ENCODE data around the gene TMEFF2.

Gene TMEFF2

DNA sequence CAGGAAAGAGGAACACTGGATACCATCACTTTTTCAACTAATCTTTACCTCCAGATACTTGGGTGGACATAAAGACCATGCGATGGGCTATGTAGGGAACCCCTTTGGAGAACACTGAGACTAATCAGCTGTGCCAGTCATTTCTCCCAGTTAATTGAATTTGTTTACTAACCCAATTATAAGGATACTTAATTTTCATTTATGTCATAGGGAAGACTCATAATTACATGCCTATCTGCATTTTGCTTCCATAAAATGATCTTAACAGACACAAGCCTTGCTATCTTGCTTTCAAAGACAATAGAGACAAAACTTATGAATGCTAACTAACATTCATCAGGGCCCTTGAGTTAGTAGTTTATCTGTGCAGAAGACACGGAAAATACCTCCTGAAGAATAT is 279.0 kb downstream of the TMEFF2 start:
- Mint-ChIP-seq H3K4me1 (peaks cover 18% of the 10 kb centered on the region), H3K27me3 (ENCODE audit: low read depth) (no peaks in the 10 kb centered on the region), H3K27ac (no peak overlapping the region), H3K36me3 (ENCODE audit: low read depth) (no peaks in the 10 kb centered on the region), H3K9me3 (no peaks in the 10 kb centered on the region), H3K4me3 (no peak overlapping the region)
- TF ChIP-seq, protein P1, sequence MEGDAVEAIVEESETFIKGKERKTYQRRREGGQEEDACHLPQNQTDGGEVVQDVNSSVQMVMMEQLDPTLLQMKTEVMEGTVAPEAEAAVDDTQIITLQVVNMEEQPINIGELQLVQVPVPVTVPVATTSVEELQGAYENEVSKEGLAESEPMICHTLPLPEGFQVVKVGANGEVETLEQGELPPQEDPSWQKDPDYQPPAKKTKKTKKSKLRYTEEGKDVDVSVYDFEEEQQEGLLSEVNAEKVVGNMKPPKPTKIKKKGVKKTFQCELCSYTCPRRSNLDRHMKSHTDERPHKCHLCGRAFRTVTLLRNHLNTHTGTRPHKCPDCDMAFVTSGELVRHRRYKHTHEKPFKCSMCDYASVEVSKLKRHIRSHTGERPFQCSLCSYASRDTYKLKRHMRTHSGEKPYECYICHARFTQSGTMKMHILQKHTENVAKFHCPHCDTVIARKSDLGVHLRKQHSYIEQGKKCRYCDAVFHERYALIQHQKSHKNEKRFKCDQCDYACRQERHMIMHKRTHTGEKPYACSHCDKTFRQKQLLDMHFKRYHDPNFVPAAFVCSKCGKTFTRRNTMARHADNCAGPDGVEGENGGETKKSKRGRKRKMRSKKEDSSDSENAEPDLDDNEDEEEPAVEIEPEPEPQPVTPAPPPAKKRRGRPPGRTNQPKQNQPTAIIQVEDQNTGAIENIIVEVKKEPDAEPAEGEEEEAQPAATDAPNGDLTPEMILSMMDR (IDR thresholded peaks at IDR 0.05; ENCODE audit: unreplicated experiment in 3 of 3), result no peak

DNA sequence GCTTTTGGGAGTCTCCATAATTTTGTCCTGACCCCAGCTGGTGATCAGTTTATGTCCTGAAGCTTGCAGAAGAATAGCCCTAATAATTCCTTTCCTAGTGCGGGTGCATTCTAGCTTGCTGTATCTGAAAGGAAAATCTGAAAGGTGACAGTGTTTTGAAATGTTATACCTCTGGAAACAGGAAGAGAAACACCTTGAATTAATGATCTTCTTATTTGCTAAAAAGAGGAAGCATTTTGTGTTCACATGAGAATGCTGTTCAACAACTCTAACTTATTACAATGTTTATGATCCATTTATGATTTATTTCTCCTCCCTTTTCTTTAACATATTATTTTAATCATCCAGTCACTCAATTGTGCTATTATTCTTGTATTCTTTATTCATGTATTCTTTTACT is 280.9 kb downstream of the TMEFF2 start:
- no peaks in the 10 kb centered on the region for H3K36me3 Mint-ChIP-seq (ENCODE audit: low read depth)
- TF ChIP-seq, protein P1 (IDR thresholded peaks at IDR 0.05; ENCODE audit: unreplicated experiment in 3 of 3), result no peak
- no peak overlapping the region for H3K27ac Mint-ChIP-seq
- H3K4me3 Mint-ChIP-seq, result no peak overlapping the region
- no peaks in the 10 kb centered on the region for H3K27me3 Mint-ChIP-seq (ENCODE audit: low read depth)
- peaks cover 18% of the 10 kb centered on the region for H3K4me1 Mint-ChIP-seq
- H3K9me3 Mint-ChIP-seq, result no peaks in the 10 kb centered on the region

DNA sequence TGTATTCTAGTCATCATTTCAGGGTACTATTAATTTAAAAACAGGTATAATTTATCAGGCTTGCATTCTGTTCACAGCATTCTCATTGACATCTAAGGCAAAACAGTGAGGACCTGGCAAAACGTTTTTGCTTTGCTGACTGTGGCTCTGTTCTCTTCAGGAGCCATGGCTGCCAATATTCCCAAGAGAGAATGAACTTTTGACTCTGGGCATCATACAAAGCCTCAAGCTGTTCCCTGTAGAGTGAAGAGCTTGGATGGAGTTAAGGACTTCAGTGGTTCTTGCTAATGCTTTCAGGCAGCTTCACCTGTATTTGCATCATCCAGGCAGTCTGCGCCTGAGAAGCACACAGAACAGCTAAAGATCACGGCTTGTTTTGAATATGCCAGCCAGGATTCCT is 282.0 kb downstream of the TMEFF2 start:
- Mint-ChIP-seq H3K36me3 (ENCODE audit: low read depth) (no peaks in the 10 kb centered on the region), H3K4me1 (peaks cover 11% of the 10 kb centered on the region), H3K9me3 (no peaks in the 10 kb centered on the region), H3K27me3 (ENCODE audit: low read depth) (no peaks in the 10 kb centered on the region), H3K4me3 (no peak overlapping the region), H3K27ac (no peak overlapping the region)
- TF ChIP-seq, protein P1 (IDR thresholded peaks at IDR 0.05; ENCODE audit: unreplicated experiment in 3 of 3), result no peak

DNA sequence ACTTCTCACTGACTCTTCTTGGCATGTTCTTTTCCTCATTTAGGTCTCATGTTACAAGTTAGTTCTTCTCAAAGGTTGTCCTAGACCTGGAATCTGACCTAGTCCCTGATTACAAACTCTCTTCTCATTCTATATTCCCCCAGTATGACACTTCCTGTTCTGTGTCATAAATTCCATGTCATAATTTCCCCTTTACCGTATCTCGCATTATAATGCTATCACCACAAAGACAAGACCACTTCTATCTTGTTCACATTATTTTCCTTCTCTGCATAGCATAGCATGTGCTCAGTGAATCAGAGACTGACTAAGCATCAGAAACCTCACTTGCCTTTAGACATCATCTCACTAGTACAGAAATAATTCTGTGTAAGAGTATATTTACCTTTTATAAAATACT is 284.2 kb downstream of the TMEFF2 start:
- Mint-ChIP-seq H3K9me3 (no peaks in the 10 kb centered on the region), H3K4me3 (no peak overlapping the region)
- TF ChIP-seq, protein P1 (IDR thresholded peaks at IDR 0.05; ENCODE audit: unreplicated experiment in 3 of 3), result no peak

DNA sequence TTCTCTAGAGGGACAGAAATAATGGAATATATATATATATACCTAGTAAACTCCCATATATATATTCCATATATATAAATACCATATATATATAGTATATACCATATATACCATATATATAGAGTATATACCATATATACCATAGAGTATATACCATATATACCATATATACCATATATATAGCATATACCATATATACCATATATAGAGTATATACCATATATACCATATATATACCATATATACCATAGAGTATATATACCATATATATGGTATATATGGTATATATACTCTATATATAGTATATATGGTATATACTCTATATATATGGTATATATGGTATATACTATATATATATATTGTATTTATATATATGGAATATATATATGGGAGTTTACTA is 285.9 kb downstream of the TMEFF2 start:
- Mint-ChIP-seq H3K36me3 (ENCODE audit: low read depth) (no peaks in the 10 kb centered on the region), H3K4me1 (no peaks in the 10 kb centered on the region), H3K9me3 (no peaks in the 10 kb centered on the region), H3K27ac (no peak overlapping the region), H3K27me3 (ENCODE audit: low read depth) (no peaks in the 10 kb centered on the region), H3K4me3 (no peak overlapping the region)
- TF ChIP-seq, protein P1 (IDR thresholded peaks at IDR 0.05; ENCODE audit: unreplicated experiment in 3 of 3), result no peak

More for the DNA sequence above, 284.2 kb downstream of the TMEFF2 start:
- Mint-ChIP-seq H3K36me3 (ENCODE audit: low read depth) (no peaks in the 10 kb centered on the region), H3K27me3 (ENCODE audit: low read depth) (no peaks in the 10 kb centered on the region), H3K4me1 (no peaks in the 10 kb centered on the region), H3K27ac (no peak overlapping the region)

DNA sequence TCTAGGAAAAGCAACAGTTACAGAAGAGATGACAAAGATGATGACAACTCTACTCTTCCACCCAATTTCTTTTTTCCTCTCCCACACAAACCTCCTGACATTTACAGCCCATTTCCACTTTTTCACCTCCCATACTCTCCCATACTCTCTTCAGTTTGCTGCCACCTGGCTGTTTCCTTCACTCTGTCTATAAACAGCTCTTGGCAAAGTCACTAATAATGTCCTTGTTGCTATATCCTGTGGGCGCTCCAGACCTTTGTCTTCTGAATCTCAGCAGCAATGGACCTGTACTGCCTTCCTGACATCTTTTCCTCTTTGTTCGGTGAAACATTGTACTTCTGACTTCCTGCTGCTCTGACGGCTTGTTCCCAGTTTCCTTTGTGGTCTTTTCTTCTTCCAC is 287.2 kb downstream of the TMEFF2 start:
- Mint-ChIP-seq H3K4me1 (no peaks in the 10 kb centered on the region), H3K27me3 (ENCODE audit: low read depth) (no peaks in the 10 kb centered on the region), H3K27ac (peak overlapping the region in 2 of 3 experiments; percentile 1 to 5), H3K9me3 (no peaks in the 10 kb centered on the region), H3K4me3 (no peak overlapping the region), H3K36me3 (ENCODE audit: low read depth) (no peaks in the 10 kb centered on the region)
- TF ChIP-seq, protein P1 (IDR thresholded peaks at IDR 0.05; ENCODE audit: unreplicated experiment in 3 of 3), result no peak
